H1 (cell line): ENCODE measurements around the gene BMERB1. TPM values are rescaled to one million over a fixed set of nuclear protein-coding genes. Genes with fewer than 3 reads are reported as not detected.

Experiments
- CTBP2 ChIP-seq: IDR thresholded peaks from 2 replicates; pipeline ENCODE4 v1.7.0; 2011; ENCODE audit warnings: borderline replicate concordance, mild to moderate bottlenecking, moderate library complexity, mixed read lengths, low read length; ENCODE audit not compliant: insufficient read depth, insufficient read length
- RBBP5 ChIP-seq: IDR thresholded peaks from 2 replicates; pipeline ENCODE4 v1.7.1; 2012; ENCODE audit warnings: low read depth, mild to moderate bottlenecking, inconsistent platforms, low read length, moderate library complexity, borderline replicate concordance
- RNF2 ChIP-seq: fragments of 200-900, 300-1000 bp; sonication (generic); IDR thresholded peaks from 2 replicates; pipeline ENCODE4 v1.7.1; 2016; ENCODE audit warnings: borderline replicate concordance, low read depth, mild to moderate bottlenecking, antibody characterized with exemption, low read length; ENCODE audit not compliant: poor library complexity, severe bottlenecking; ENCODE audit errors: missing control alignments
- SP1 ChIP-seq: IDR thresholded peaks from 2 replicates; pipeline ENCODE4 v1.6.1; 2011; ENCODE audit warnings: low read depth, low read length
- SRF ChIP-seq: IDR thresholded peaks from 2 replicates; pipeline ENCODE4 v1.6.1; 2011; ENCODE audit warnings: mild to moderate bottlenecking, low read depth, low read length, moderate library complexity
- TEAD4 ChIP-seq: IDR thresholded peaks from 2 replicates; pipeline ENCODE4 v1.6.1; 2012; ENCODE audit warnings: low read depth, low read length, inconsistent platforms, mixed read lengths
- USF2 ChIP-seq: IDR thresholded peaks from 2 replicates; pipeline ENCODE4 v1.6.1; 2011; ENCODE audit warnings: low read length, improper control_type of control experiment
- polyA plus RNA-seq, 7 experiments: library from polyadenylated mRNA; depleted of rRNA in 3 of 7; stranded (reverse) in 5 of 7; unstranded in 2 of 7; fragments of >200 nt in 5 of 7; fragments of 200-250 nt in 2 of 7; gene quantifications; 1 replicate in 5 of 7; 2 replicates in 1 of 7; 4 replicates in 1 of 7; pipeline versions ENCODE4 v1.2.1 to v1.2.3, GENCODE V29; 2011 to 2013; ENCODE audit warnings: missing spikeins in 2 of 7, mixed read lengths in 2 of 7
- total RNA-seq: library from RNA; stranded (reverse); fragmentation: NEBNext Ultra II Directional; extraction: Animal tissue kit (Norgen Biotek cat#: 25700); gene quantifications from 2 replicates; pipeline ENCODE4 v1.2.1, GENCODE V29; 2021

BMERB1 gene
- total and polyA plus RNA-seq, 2 of the 8 experiments (the other 6 are each of a cell fraction or from before 2014, with no cell fraction given): 23.5 to 27.1 TPM

- TF ChIP-seq RNF2 (no peak), USF2 (no peak), SP1 (no peak), TEAD4 (no peak), SRF (no peak), RBBP5 (no peak), CTBP2 (no peak)
- TF ChIP-seq, all 59 proteins: peak for 0
These were observed 32.4 kb upstream of the BMERB1 start (continued) for GRCh38 chr16:15401972-15402371.
